Heart left ventricle (tissue), 16 donors: ENCODE results near the gene PPP1R15A. TPM values are rescaled to one million over a fixed set of nuclear protein-coding genes. Genes with fewer than 3 reads are reported as not detected.

Experiments
- ATAC-seq, 4 donors: fragments of 200-7000 bp; cut with Tn5 transposase; one replicate each; pipeline ENCODE4 v1.9.1; 2020 to 2022; ENCODE audit warnings: moderate library complexity in 4 of 4, mild to moderate bottlenecking in 3 of 4, moderate number of reproducible peaks in 1 of 4
- DNase-seq, 5 donors: peaks; one replicate each; pipeline ENCODE4 v3.0.0-alpha.2; 2020
- H3K27ac ChIP-seq, 12 donors: fragments of 200-600 bp; sonication (generic) in 4 of 12; one replicate each; pipeline versions ENCODE4 v1.5.0 to v1.8.0; 2016 to 2022; ENCODE audit warnings: mild to moderate bottlenecking in 2 of 12
- H3K27me3 ChIP-seq, 9 donors: fragments of 200-600 bp; sonication (generic) in 2 of 9; one replicate each; pipeline versions ENCODE4 v1.5.1 to v1.8.0; 2016 to 2022; ENCODE audit warnings: mild to moderate bottlenecking in 3 of 9
- H3K36me3 ChIP-seq, 9 donors: fragments of 200-600 bp; sonication (generic) in 2 of 9; one replicate each; pipeline versions ENCODE4 v1.5.0 to v1.8.0; 2018 to 2022; ENCODE audit warnings: mild to moderate bottlenecking in 2 of 9
- H3K4me1 ChIP-seq, 12 donors: fragments of 200-600 bp; sonication (generic) in 4 of 12; one replicate each; pipeline versions ENCODE4 v1.5.0 to v1.8.0; 2016 to 2022; ENCODE audit warnings: mild to moderate bottlenecking in 3 of 12
- H3K4me3 ChIP-seq, 12 donors: fragments of 200-600 bp; sonication (generic) in 4 of 12; one replicate each; pipeline versions ENCODE4 v1.5.0 to v1.8.0; 2017 to 2022; ENCODE audit warnings: mild to moderate bottlenecking in 9 of 12, moderate library complexity in 4 of 12
- H3K9me3 ChIP-seq, 12 donors: fragments of 200-600 bp; sonication (generic) in 4 of 12; one replicate each; pipeline versions ENCODE4 v1.5.0 to v1.8.0; 2016 to 2022; ENCODE audit warnings: mild to moderate bottlenecking in 1 of 12
- CTCF ChIP-seq, 12 donors: fragments of 200-600 bp; sonication (generic) in 4 of 12; IDR thresholded peaks; one replicate each; pipeline versions ENCODE4 v1.5.0 to v1.8.0; 2018 to 2022; ENCODE audit warnings: antibody characterized with exemption in 12 of 12, mild to moderate bottlenecking in 5 of 12
- POLR2A ChIP-seq, 2 donors: fragments of 450-650 bp; IDR thresholded peaks; one replicate each; pipeline ENCODE4 v1.6.1; 2017; ENCODE audit warnings: antibody characterized with exemption in 2 of 2, mild to moderate bottlenecking in 2 of 2, moderate library complexity in 2 of 2
- WGBS, 4 donors: extraction: QIAGEN DNeasy Blood & Tissue Kit in 2 of 4; methylation state at CpG; one replicate each; pipeline versions ENCODE4 v1.1.5 to v1.1.7; 2013 to 2018; 5-methylcytosine and 5-hydroxymethylcytosine counted together
- intact Hi-C, 10 donors: fragments of 100-400 bp; cut with DNase I; formaldehyde crosslinking; loops; one replicate each; pipeline versions ENCODE4 v1.11.1 to v1.14.2; 2022
- polyA plus RNA-seq, 2 donors: library from polyadenylated mRNA; stranded (reverse); fragments of 200-250 nt; gene quantifications; one replicate each; pipeline ENCODE4 v1.2.3, GENCODE V29; 2013
- total RNA-seq, 9 donors: library from RNA; depleted of rRNA in 2 of 9; stranded (reverse); fragments of >200 nt in 2 of 9; fragmentation: NEBNext Ultra II Directional in 3 of 9; extraction: Animal tissue kit (Norgen Biotek cat#: 25700) in 3 of 9; gene quantifications; one replicate each; pipeline versions ENCODE4 v1.1.0 to v1.2.4, GENCODE V29; 2016 to 2023
- donor health status: ischemic (EF 13 %, LVEDD 7.1; RV severe dilation, severe dysfunction).
- donor health status: healthy with polysubstance abuse.
- donor health status: DM: no; HTN: yes; CAD: no.
- donor health status: DM: no; HTN: no; CAD: no.
- donor health status: ischemic (EF 25% LVEDD 6.9; RV normal size, moderate dysfunction).
- donor health status: ischemic (EF 25% LVEDD 5.7; RV mildly dilated, moderate dysfunction).
- donor health status: healthy.
- donor health status: DM: yes; HTN: yes; CAD: no.
- donor health status: ischemic (EF 35%, LVEDD 5.7; RV mildly dilated, moderate dysfunction).
- donor health status: nonischemic (EF 11% LVEDD 7.7; RV severe dilation, severe dysfunction).
- donor health status: DM: yes; HTN: yes; CAD: no.
- donor health status: PGD.
- donor health status: ischemic (EF 29% LVEDD 5.4; RV normal size, mild dysfunction).
- donor health status: nonischemic (EF 23%, LVEDD 6.1; RV moderate dilation, normal function).

The PPP1R15A gene
- total and polyA plus RNA-seq, 11 donors = 51.7 to 181 (median 68.2) TPM

- Histone ChIP-seq H3K4me3 (no peak overlapping the region), H3K27ac (no peak overlapping the region), H3K4me1 (peaks cover 0 to 5% (median 1%) of the 10 kb centered on the region in 12 donors), H3K36me3 (peaks cover 0 to 64% (median 56%) of the 10 kb centered on the region in 9 donors), H3K9me3 (no peaks in the 10 kb centered on the region), H3K27me3 (no peaks in the 10 kb centered on the region)
- DNase-seq (no peak), ATAC-seq (no peak)
- WGBS, 4 donors = 77 to 94% (median 91%) methylated on average over 5 to 12 of the region's 12 CpGs
- TF ChIP-seq CTCF (IDR thresholded peaks at IDR 0.05) (no peak), POLR2A (IDR thresholded peaks at IDR 0.05) (no peak)
- intact Hi-C loops = no loop called here
Measured at GRCh38 chr19:48921721-48922500, 49.7 kb downstream of the PPP1R15A start.

GRCh38 chr19:48922548-48923490 lies 50.6 kb downstream of the PPP1R15A start:
- Histone ChIP-seq H3K27ac (no peak overlapping the region), H3K4me3 (no peak overlapping the region), H3K27me3 (no peaks in the 10 kb centered on the region), H3K9me3 (no peaks in the 10 kb centered on the region), H3K36me3 (peaks cover 0 to 55% (median 49%) of the 10 kb centered on the region in 9 donors), H3K4me1 (peaks cover 0 to 10% (median 6%) of the 10 kb centered on the region in 12 donors)
- ATAC-seq = peak in 2 of 4 donors; percentile 1 to 10
- intact Hi-C loops = no loop called here
- 82 to 91% (median 87%) methylated on average over 16 to 18 of the region's 18 CpGs for WGBS, 4 donors
- TF ChIP-seq CTCF (IDR thresholded peaks at IDR 0.05) = no peak
- no peak for DNase-seq

GRCh38 chr19:48925240-48925843 lies 53.1 kb downstream of the PPP1R15A start:
- DNase-seq = no peak
- Histone ChIP-seq H3K4me3 (no peak overlapping the region), H3K27ac (no peak overlapping the region), H3K27me3 (no peaks in the 10 kb centered on the region), H3K4me1 (peaks cover 0 to 10% (median 6%) of the 10 kb centered on the region in 12 donors), H3K9me3 (no peaks in the 10 kb centered on the region), H3K36me3 (peaks cover 0 to 29% (median 26%) of the 10 kb centered on the region in 9 donors)
- WGBS, 4 donors = 87 to 93% (median 90%) methylated on average over 11 of the region's 11 CpGs
- intact Hi-C loops = no loop called here
- TF ChIP-seq CTCF (IDR thresholded peaks at IDR 0.05) = no peak
- no peak for TF ChIP-seq POLR2A (IDR thresholded peaks at IDR 0.05)
- ATAC-seq = peak in 1 of 4 donors; percentile 10

Other genes with a start within 250 kb of the PPP1R15A start
Only the 30 nearest of the 32 such genes appear.
- gene DBP, start 235.0 kb upstream of the PPP1R15A start, total RNA-seq = 10 to 100 TPM in 5 of 9 donors, 1 to 10 TPM in 4; 1.4 to 34.2 (median 12.5) TPM
- 10 to 100 TPM in 1 of 2 donors, 1 to 10 TPM in 1; 3.9 to 11.6 TPM for gene DBP, start 235.0 kb upstream of the PPP1R15A start, polyA plus RNA-seq
- gene CA11, start 226.2 kb upstream of the PPP1R15A start, total RNA-seq = 10 to 100 TPM in 1 of 9 donors, 1 to 10 TPM in 8; 2.2 to 14.6 (median 5.8) TPM
- gene CA11, start 226.2 kb upstream of the PPP1R15A start, polyA plus RNA-seq = 10 to 100 TPM in 1 of 2 donors, 1 to 10 TPM in 1; 3.4 to 14.8 TPM
- gene NTN5, start 199.4 kb upstream of the PPP1R15A start, total RNA-seq = under 1 TPM in 3 of 9 donors, not detected in 6; 0.12 to 0.42 (median 0.20) TPM
- under 1 TPM in 1 of 2 donors, not detected in 1; 0.11 TPM for gene NTN5, start 199.4 kb upstream of the PPP1R15A start, polyA plus RNA-seq
- gene FUT2, start 176.4 kb upstream of the PPP1R15A start, total RNA-seq = under 1 TPM in 1 of 9 donors, not detected in 8; 0.14 TPM
- under 1 TPM in 1 of 2 donors, not detected in 1; 0.19 TPM for gene FUT2, start 176.4 kb upstream of the PPP1R15A start, polyA plus RNA-seq
- 1 to 10 TPM in 7 of 9 donors, under 1 TPM in 2; 0.65 to 5.5 (median 1.7) TPM for gene MAMSTR, start 152.7 kb upstream of the PPP1R15A start, total RNA-seq
- 1 to 10 TPM; 2.0 to 3.7 TPM for gene MAMSTR, start 152.7 kb upstream of the PPP1R15A start, polyA plus RNA-seq
- 10 to 100 TPM; 10.0 to 28.1 (median 15.3) TPM for gene RASIP1, start 131.8 kb upstream of the PPP1R15A start, total RNA-seq
- 10 to 100 TPM; 14.6 to 15.7 TPM for gene RASIP1, start 131.8 kb upstream of the PPP1R15A start, polyA plus RNA-seq
- under 1 TPM; 0.13 to 0.56 (median 0.42) TPM for gene IZUMO1, start 125.5 kb upstream of the PPP1R15A start, total RNA-seq
- under 1 TPM; 0.53 to 0.93 TPM for gene IZUMO1, start 125.5 kb upstream of the PPP1R15A start, polyA plus RNA-seq
- 1 to 10 TPM; 1.8 to 6.2 (median 2.7) TPM for gene FUT1, start 119.8 kb upstream of the PPP1R15A start, total RNA-seq
- gene FUT1, start 119.8 kb upstream of the PPP1R15A start, polyA plus RNA-seq = 1 to 10 TPM; 2.3 to 3.0 TPM
- gene FGF21, start 116.9 kb upstream of the PPP1R15A start, total RNA-seq = not detected
- not detected for gene FGF21, start 116.9 kb upstream of the PPP1R15A start, polyA plus RNA-seq
- gene BCAT2, start 61.4 kb upstream of the PPP1R15A start, total RNA-seq = 100 to 1,000 TPM in 1 of 9 donors, 10 to 100 TPM in 8; 39.8 to 103 (median 61.7) TPM
- gene BCAT2, start 61.4 kb upstream of the PPP1R15A start, polyA plus RNA-seq = 10 to 100 TPM; 62.5 to 84.7 TPM
- gene HSD17B14, start 35.9 kb upstream of the PPP1R15A start, total RNA-seq = 1 to 10 TPM in 8 of 9 donors, not detected in 1; 1.2 to 5.4 (median 3.3) TPM
- gene HSD17B14, start 35.9 kb upstream of the PPP1R15A start, polyA plus RNA-seq = 1 to 10 TPM; 1.6 to 2.7 TPM
- gene PLEKHA4, start 3.8 kb upstream of the PPP1R15A start, total RNA-seq = 10 to 100 TPM in 8 of 9 donors, 1 to 10 TPM in 1; 7.5 to 66.9 (median 24.8) TPM
- gene PLEKHA4, start 3.8 kb upstream of the PPP1R15A start, polyA plus RNA-seq = 10 to 100 TPM; 28.6 to 32.0 TPM
- 1 to 10 TPM in 1 of 9 donors, under 1 TPM in 5, not detected in 3; 0.21 to 1.1 (median 0.32) TPM for gene TULP2, start 26.3 kb downstream of the PPP1R15A start, total RNA-seq
- under 1 TPM in 1 of 2 donors, not detected in 1; 0.26 TPM for gene TULP2, start 26.3 kb downstream of the PPP1R15A start, polyA plus RNA-seq
- gene NUCB1, start 27.9 kb downstream of the PPP1R15A start, total RNA-seq = 100 to 1,000 TPM; 200 to 428 (median 286) TPM
- gene NUCB1, start 27.9 kb downstream of the PPP1R15A start, polyA plus RNA-seq = 100 to 1,000 TPM; 179 to 384 TPM
- under 1 TPM in 1 of 9 donors, not detected in 8; 0.49 TPM for gene DHDH, start 61.3 kb downstream of the PPP1R15A start, total RNA-seq
- under 1 TPM in 1 of 2 donors, not detected in 1; 0.15 TPM for gene DHDH, start 61.3 kb downstream of the PPP1R15A start, polyA plus RNA-seq
- 10 to 100 TPM; 17.9 to 68.4 (median 23.1) TPM for gene BAX, start 82.5 kb downstream of the PPP1R15A start, total RNA-seq
- gene BAX, start 82.5 kb downstream of the PPP1R15A start, polyA plus RNA-seq = 10 to 100 TPM; 21.1 to 34.4 TPM
- gene FTL, start 92.9 kb downstream of the PPP1R15A start, total RNA-seq = 1,000 to 10,000 TPM in 4 of 9 donors, 100 to 1,000 TPM in 5; 484 to 6,770 (median 857) TPM
- 1,000 to 10,000 TPM in 1 of 2 donors, 100 to 1,000 TPM in 1; 836 to 1,542 TPM for gene FTL, start 92.9 kb downstream of the PPP1R15A start, polyA plus RNA-seq
- 100 to 1,000 TPM; 125 to 264 (median 173) TPM for gene GYS1, start 120.9 kb downstream of the PPP1R15A start, total RNA-seq
- gene GYS1, start 120.9 kb downstream of the PPP1R15A start, polyA plus RNA-seq = 100 to 1,000 TPM; 114 to 154 TPM
- gene RUVBL2, start 121.5 kb downstream of the PPP1R15A start, total RNA-seq = 10 to 100 TPM; 41.4 to 93.9 (median 50.9) TPM
- 100 to 1,000 TPM in 1 of 2 donors, 10 to 100 TPM in 1; 68.0 to 109 TPM for gene RUVBL2, start 121.5 kb downstream of the PPP1R15A start, polyA plus RNA-seq
- gene LHB, start 144.7 kb downstream of the PPP1R15A start, total RNA-seq = not detected
- not detected for gene LHB, start 144.7 kb downstream of the PPP1R15A start, polyA plus RNA-seq
- gene CGB3, start 151.9 kb downstream of the PPP1R15A start, total RNA-seq = not detected
- not detected for gene CGB3, start 151.9 kb downstream of the PPP1R15A start, polyA plus RNA-seq
- not detected for gene CGB2, start 159.5 kb downstream of the PPP1R15A start, total RNA-seq
- not detected for gene CGB2, start 159.5 kb downstream of the PPP1R15A start, polyA plus RNA-seq
- not detected for gene CGB1, start 164.5 kb downstream of the PPP1R15A start, total RNA-seq
- not detected for gene CGB1, start 164.5 kb downstream of the PPP1R15A start, polyA plus RNA-seq
- not detected for gene CGB5, start 171.4 kb downstream of the PPP1R15A start, total RNA-seq
- gene CGB5, start 171.4 kb downstream of the PPP1R15A start, polyA plus RNA-seq = not detected
- not detected for gene CGB8, start 176.7 kb downstream of the PPP1R15A start, total RNA-seq
- not detected for gene CGB8, start 176.7 kb downstream of the PPP1R15A start, polyA plus RNA-seq
- under 1 TPM in 1 of 9 donors, not detected in 8; 0.27 TPM for gene CGB7, start 185.3 kb downstream of the PPP1R15A start, total RNA-seq
- gene CGB7, start 185.3 kb downstream of the PPP1R15A start, polyA plus RNA-seq = under 1 TPM; 0.08 TPM
- gene NTF4, start 192.4 kb downstream of the PPP1R15A start, total RNA-seq = not detected
- gene NTF4, start 192.4 kb downstream of the PPP1R15A start, polyA plus RNA-seq = under 1 TPM in 1 of 2 donors, not detected in 1; 0.76 TPM
- 1 to 10 TPM in 2 of 9 donors, under 1 TPM in 7; 0.12 to 1.6 (median 0.36) TPM for gene KCNA7, start 200.3 kb downstream of the PPP1R15A start, total RNA-seq
- gene KCNA7, start 200.3 kb downstream of the PPP1R15A start, polyA plus RNA-seq = 1 to 10 TPM in 1 of 2 donors, under 1 TPM in 1; 0.07 to 2.2 TPM
- gene SNRNP70, start 213.0 kb downstream of the PPP1R15A start, total RNA-seq = 100 to 1,000 TPM in 4 of 9 donors, 10 to 100 TPM in 5; 61.6 to 115 (median 92.2) TPM
- 100 to 1,000 TPM in 1 of 2 donors, 10 to 100 TPM in 1; 96.6 to 163 TPM for gene SNRNP70, start 213.0 kb downstream of the PPP1R15A start, polyA plus RNA-seq
- gene LIN7B, start 241.9 kb downstream of the PPP1R15A start, total RNA-seq = 10 to 100 TPM; 13.4 to 55.8 (median 22.6) TPM
- gene LIN7B, start 241.9 kb downstream of the PPP1R15A start, polyA plus RNA-seq = 10 to 100 TPM; 12.6 to 40.5 TPM